CD14-positive monocyte (primary cell): ENCODE data around the gene IVNS1ABP. TPM values are rescaled to one million over a fixed set of nuclear protein-coding genes. Genes with fewer than 3 reads are reported as not detected.

Experiments used
- DNase-seq, 3 donors: peaks; one replicate each; pipeline ENCODE4 v3.0.0-alpha.2; 2011 to 2022
- H2AFZ ChIP-seq: 2 replicates; pipeline ENCODE4 v1.6.0; 2012; ENCODE audit warnings: mild to moderate bottlenecking, low read depth, low read length, inconsistent platforms; ENCODE audit not compliant: insufficient read depth, poor library complexity, severe bottlenecking
- H3K27ac ChIP-seq, 2 donors: 1 replicate in 1 of 2; 2 replicates in 1 of 2; pipeline ENCODE4 v1.5.1; 2012 to 2013; ENCODE audit warnings: low read length in 2 of 2, control low read depth in 1 of 2, inconsistent platforms in 1 of 2, low read depth in 1 of 2, mild to moderate bottlenecking in 1 of 2
- H3K27me3 ChIP-seq, 2 donors: one replicate each; pipeline versions ENCODE4 v1.6.0 to v1.6.1; 2011 to 2013; ENCODE audit warnings: low read length in 2 of 2; ENCODE audit not compliant: control insufficient read depth in 2 of 2, insufficient read depth in 2 of 2
- H3K36me3 ChIP-seq, 2 donors: replicated peaks in 1 of 2; 1 replicate in 1 of 2; 2 replicates in 1 of 2; pipeline versions ENCODE4 v1.5.1 to v1.6.1; 2012 to 2013; ENCODE audit warnings: low read length in 2 of 2, control low read depth in 1 of 2, inconsistent platforms in 1 of 2, mild to moderate bottlenecking in 1 of 2; ENCODE audit not compliant: insufficient read depth in 2 of 2, control insufficient read depth in 1 of 2
- H3K4me1 ChIP-seq, 2 donors: 1 replicate in 1 of 2; 2 replicates in 1 of 2; pipeline versions ENCODE4 v1.5.1 to v1.6.1; 2012 to 2013; ENCODE audit warnings: low read length in 2 of 2, control low read depth in 1 of 2, inconsistent platforms in 1 of 2, mild to moderate bottlenecking in 1 of 2, moderate library complexity in 1 of 2; ENCODE audit not compliant: insufficient read depth in 2 of 2, control insufficient read depth in 1 of 2
- H3K4me2 ChIP-seq: replicated peaks from 2 replicates; pipeline ENCODE3; 2012; ENCODE audit warnings: low read length, moderate library complexity, mild to moderate bottlenecking; ENCODE audit not compliant: poor library complexity, severe bottlenecking; ENCODE audit errors: extremely low read depth
- H3K4me3 ChIP-seq, 3 experiments: fragments of 200-600 bp in 1 of 3; sonication (generic) in 1 of 3; replicated peaks in 1 of 3; 1 replicate in 2 of 3; 2 replicates in 1 of 3; pipeline ENCODE4 v1.5.1; 2011 to 2013; ENCODE audit warnings: low read length in 3 of 3, mild to moderate bottlenecking in 3 of 3, control low read depth in 2 of 3, low read depth in 2 of 3, inconsistent platforms in 1 of 3, moderate library complexity in 1 of 3
- H3K79me2 ChIP-seq: 2 replicates; pipeline ENCODE4 v1.6.0; 2012; ENCODE audit warnings: mild to moderate bottlenecking, control low read depth, inconsistent platforms, low read length, moderate library complexity; ENCODE audit not compliant: insufficient read depth
- H3K9ac ChIP-seq: 2 replicates; pipeline ENCODE4 v1.6.0; 2017; ENCODE audit warnings: low read length, mild to moderate bottlenecking; ENCODE audit not compliant: insufficient read depth, poor library complexity, severe bottlenecking
- H3K9me3 ChIP-seq, 2 donors: replicated peaks in 1 of 2; 1 replicate in 1 of 2; 2 replicates in 1 of 2; pipeline versions ENCODE4 v1.5.1 to v1.6.1; 2012 to 2013; ENCODE audit warnings: low read length in 2 of 2, control low read depth in 1 of 2; ENCODE audit not compliant: control insufficient read depth in 1 of 2, insufficient read depth in 1 of 2
- H4K20me1 ChIP-seq: 2 replicates; pipeline ENCODE4 v1.6.0; 2012; ENCODE audit warnings: mild to moderate bottlenecking, low read length, control low read depth, moderate library complexity; ENCODE audit not compliant: insufficient read depth
- H3K27ac Mint-ChIP-seq, 7 donors: one replicate each; pipeline ENCODE4 v1.8.0; 2020; ENCODE audit warnings: mild to moderate bottlenecking in 7 of 7, mixed read lengths in 7 of 7, moderate library complexity in 6 of 7, inconsistent platforms in 2 of 7
- H3K27me3 Mint-ChIP-seq, 3 donors: one replicate each; pipeline ENCODE4 v1.8.0; 2021 to 2022; ENCODE audit warnings: low read depth in 3 of 3, mild to moderate bottlenecking in 3 of 3, mixed read lengths in 3 of 3, moderate library complexity in 3 of 3, inconsistent platforms in 1 of 3
- H3K36me3 Mint-ChIP-seq, 2 donors: one replicate each; pipeline ENCODE4 v1.8.0; 2020; ENCODE audit warnings: mixed read lengths in 2 of 2, inconsistent platforms in 1 of 2, mild to moderate bottlenecking in 1 of 2
- H3K4me1 Mint-ChIP-seq: one replicate; pipeline ENCODE4 v1.8.0; 2020; ENCODE audit warnings: mild to moderate bottlenecking, mixed read lengths
- H3K4me3 Mint-ChIP-seq, 2 donors: one replicate each; pipeline ENCODE4 v1.8.0; 2020; ENCODE audit warnings: mild to moderate bottlenecking in 2 of 2, mixed read lengths in 2 of 2, moderate library complexity in 1 of 2
- H3K9me3 Mint-ChIP-seq, 7 donors: one replicate each; pipeline ENCODE4 v1.8.0; 2020 to 2022; ENCODE audit warnings: mixed read lengths in 7 of 7, mild to moderate bottlenecking in 6 of 7, moderate library complexity in 6 of 7, inconsistent platforms in 2 of 7
- CTCF ChIP-seq: fragments of 200-600 bp; IDR thresholded peaks from one replicate; pipeline ENCODE4 v1.8.0; 2022; ENCODE audit warnings: antibody characterized with exemption, mild to moderate bottlenecking
- WGBS: methylation state at CpG from one replicate; pipeline ENCODE4 v1.1.5; 2013; ENCODE audit warnings: missing lambda C conversion rate; ENCODE audit not compliant: insufficient coverage; 5-methylcytosine and 5-hydroxymethylcytosine counted together
- intact Hi-C, 2 donors: fragments of 100-400 bp; cut with micrococcal nuclease; formaldehyde crosslinking; loops; one replicate each; pipeline versions ENCODE4 v1.15.0 to v1.15.1; 2023
- polyA plus RNA-seq, 3 donors: library from polyadenylated mRNA; depleted of rRNA in 1 of 3; unstranded in 2 of 3; stranded (reverse) in 1 of 3; fragments of 300-500 nt in 2 of 3; fragments of >200 nt in 1 of 3; fragmentation: Illumina TruSeq in 2 of 3; gene quantifications; 1 replicate in 2 of 3; 2 replicates in 1 of 3; pipeline ENCODE4 v1.2.3, GENCODE V29; 2012 to 2021

IVNS1ABP gene
- polyA plus RNA-seq, 3 donors, result 50.9 to 97.7 (median 69.2) TPM

- H3K27me3 Mint-ChIP-seq, result peaks cover 0 to 2% (median 0%) of the 10 kb centered on the region in 3 donors
- intact Hi-C loops, result no loop called here
- no peak for TF ChIP-seq CTCF
- Histone ChIP-seq H3K27me3 (no peaks in the 10 kb centered on the region), H3K4me3 (peak overlapping the region in 1 of 3 experiments; percentile 49), H3K4me1 (peaks cover 18 to 25% of the 10 kb centered on the region in 2 donors), H3K27ac (peak overlapping the region; percentile 23 to 24), H3K4me2 (peak overlapping the region; percentile 58), H3K79me2 (no peaks in the 10 kb centered on the region), H4K20me1 (peaks cover 8% of the 10 kb centered on the region), H3K36me3 (peaks cover 30 to 37% of the 10 kb centered on the region in 2 donors), H2AFZ (no peak overlapping the region), H3K9me3 (no peaks in the 10 kb centered on the region), H3K9ac (no peak overlapping the region)
- peaks cover 23% of the 10 kb centered on the region for H3K4me1 Mint-ChIP-seq
- peaks cover 0 to 6% (median 0%) of the 10 kb centered on the region in 7 donors for H3K9me3 Mint-ChIP-seq
- peak; percentile 32 to 48 (median 39) for DNase-seq
- peak overlapping the region; percentile 32 to 72 for H3K4me3 Mint-ChIP-seq
- WGBS, result no CpG with 5 or more reads among the region's 5 CpGs
- H3K36me3 Mint-ChIP-seq, result peaks cover 42 to 43% of the 10 kb centered on the region in 2 donors
- peak overlapping the region; percentile 76 to 92 (median 85) for H3K27ac Mint-ChIP-seq
Measured at GRCh38 chr1:185292237-185292636, 24.8 kb downstream of the IVNS1ABP start.

- H4K20me1 ChIP-seq, result peaks cover 5% of the 10 kb centered on the region
- Mint-ChIP-seq H3K27ac (peak overlapping the region in 6 of 7 donors; percentile 35 to 92 (median 82)), H3K9me3 (peaks cover 0 to 8% (median 0%) of the 10 kb centered on the region in 7 donors), H3K4me3 (peak overlapping the region; percentile 32 to 72), H3K36me3 (peaks cover 36 to 38% of the 10 kb centered on the region in 2 donors), H3K4me1 (peaks cover 23% of the 10 kb centered on the region), H3K27me3 (peaks cover 0 to 2% (median 0%) of the 10 kb centered on the region in 3 donors)
- H3K27me3 ChIP-seq, result no peaks in the 10 kb centered on the region
- H2AFZ ChIP-seq, result no peak overlapping the region
- H3K27ac ChIP-seq, result peak overlapping the region in 1 of 2 donors; percentile 22
- 0% methylated on average over 1 of the region's 1 CpG for WGBS
- H3K9me3 ChIP-seq, result no peaks in the 10 kb centered on the region
- H3K79me2 ChIP-seq, result no peaks in the 10 kb centered on the region
- no peak for TF ChIP-seq CTCF
- peak overlapping the region in 1 of 3 experiments; percentile 49 for H3K4me3 ChIP-seq
- no peak overlapping the region for H3K9ac ChIP-seq
- H3K4me2 ChIP-seq, result peak overlapping the region; percentile 58
- peak; percentile 50 to 59 (median 57) for DNase-seq
- intact Hi-C loops, result no loop called here
- H3K36me3 ChIP-seq, result peaks cover 24 to 32% of the 10 kb centered on the region in 2 donors
- peaks cover 18 to 25% of the 10 kb centered on the region in 2 donors for H3K4me1 ChIP-seq
Measured at GRCh38 chr1:185291652-185292051, 25.4 kb downstream of the IVNS1ABP start.
